Ovary (tissue), 9 donors: Measurements from ENCODE around the gene APIP. TPM values are rescaled to one million over a fixed set of nuclear protein-coding genes. Genes with fewer than 3 reads are reported as not detected.

Source experiments
- DNase-seq, 5 donors: peaks; one replicate each; pipeline ENCODE4 v3.0.0-alpha.2; 2019 to 2020
- H3K27ac ChIP-seq, 2 donors: fragments of 200-600 bp; one replicate each; pipeline versions ENCODE4 v1.5.1 to v1.8.0; 2019 to 2022
- H3K27me3 ChIP-seq: fragments of 200-600 bp; one replicate; pipeline ENCODE4 v1.8.0; 2022
- H3K36me3 ChIP-seq: fragments of 200-600 bp; sonication (generic); one replicate; pipeline ENCODE4 v1.5.1; 2019
- H3K4me1 ChIP-seq: one replicate; pipeline ENCODE4 v1.8.1; 2013; ENCODE audit warnings: mild to moderate bottlenecking, moderate library complexity; ENCODE audit not compliant: insufficient read depth
- H3K4me3 ChIP-seq: fragments of 200-600 bp; sonication (generic); one replicate; pipeline ENCODE4 v1.5.1; 2017
- H3K9me3 ChIP-seq, 2 donors: fragments of 200-600 bp in 1 of 2; sonication (generic) in 1 of 2; one replicate each; pipeline versions ENCODE4 v1.5.1 to v1.8.1; 2013 to 2019; ENCODE audit warnings: mild to moderate bottlenecking in 1 of 2, moderate library complexity in 1 of 2
- CTCF ChIP-seq, 3 donors: fragments of 450-650 bp in 2 of 3; fragments of 200-600 bp in 1 of 3; IDR thresholded peaks; one replicate each; pipeline versions ENCODE4 v1.5.1 to v1.8.0; 2016 to 2022; ENCODE audit warnings: antibody characterized with exemption in 3 of 3, mild to moderate bottlenecking in 1 of 3
- EP300 ChIP-seq: sonication (generic); formaldehyde crosslinking; IDR thresholded peaks from one replicate; pipeline ENCODE4 v1.6.1; 2017; ENCODE audit warnings: antibody characterized with exemption
- POLR2A ChIP-seq: fragments of 450-650 bp; IDR thresholded peaks from one replicate; pipeline ENCODE4 v1.6.1; 2017; ENCODE audit warnings: antibody characterized with exemption, mild to moderate bottlenecking, moderate library complexity
- WGBS, 3 donors: extraction: QIAGEN DNeasy Blood & Tissue Kit in 1 of 3; methylation state at CpG; one replicate each; pipeline versions ENCODE4 v1.1.5 to v1.1.7; 2013 to 2017; 5-methylcytosine and 5-hydroxymethylcytosine counted together
- intact Hi-C, 4 donors: fragments of 100-400 bp; cut with DNase I; formaldehyde crosslinking; loops; one replicate each; pipeline versions ENCODE4 v1.11.0 to v1.15.1; 2022 to 2023
- polyA plus RNA-seq, 2 donors: library from polyadenylated mRNA; stranded (reverse); fragments of 200-250 nt in 1 of 2; fragments of 350-450 nt in 1 of 2; fragmentation: Illumina TruSeq in 1 of 2; extraction: RNeasy Lipid Tissue Mini Kit (QIAGEN cat#74804) in 1 of 2; gene quantifications; one replicate each; pipeline ENCODE4 v1.2.3, GENCODE V29; 2013 to 2014
- total RNA-seq, 7 donors: library from RNA; depleted of rRNA in 2 of 7; stranded (reverse); fragments of >200 nt in 2 of 7; fragmentation: NEBNext Ultra II Directional in 3 of 7; extraction: Animal tissue kit (Norgen Biotek cat#: 25700) in 3 of 7; gene quantifications; one replicate each; pipeline versions ENCODE4 v1.1.0 to v1.2.4, GENCODE V29; 2016 to 2023
- donor health status: DM: no; HTN: no; CAD: no; lungs with moderate emphysema.
- donor health status: DM: no; HTN: no; CAD: no.
- donor health status: Bipolar disorder and iron deficiency.
- donor health status: DM: yes; HTN: yes; CAD: no.
- donor health status: DM: no; HTN: no; CAD: no.
- donor health status: DM: yes; HTN: yes; CAD: no.

The APIP gene
- total and polyA plus RNA-seq, 9 donors, result 20.5 to 27.6 (median 24.1) TPM

- WGBS, 3 donors, result 44 to 72% (median 57%) methylated on average over 2 of the region's 2 CpGs
- Histone ChIP-seq H3K4me3 (no peak overlapping the region), H3K36me3 (no peaks in the 10 kb centered on the region), H3K4me1 (no peaks in the 10 kb centered on the region), H3K9me3 (no peaks in the 10 kb centered on the region), H3K27ac (no peak overlapping the region), H3K27me3 (no peaks in the 10 kb centered on the region)
- no peak for DNase-seq
- intact Hi-C loops, result no loop called here
- no peak for TF ChIP-seq POLR2A
These were observed 56.7 kb downstream of the APIP start for GRCh38 chr11:34859496-34859895.

GRCh38 chr11:34857463-34857862 is 58.7 kb downstream of the APIP start:
- no peak overlapping the region for H3K27ac ChIP-seq
- intact Hi-C loops, result no loop called here
- H3K4me3 ChIP-seq, result no peak overlapping the region
- no peaks in the 10 kb centered on the region for H3K27me3 ChIP-seq
- TF ChIP-seq EP300 (no peak), CTCF (IDR thresholded peaks at IDR 0.05) (no peak), POLR2A (no peak)
- no peak for DNase-seq
- 37 to 84% (median 55%) methylated on average over 2 of the region's 2 CpGs for WGBS, 3 donors
- H3K9me3 ChIP-seq, result no peaks in the 10 kb centered on the region
- H3K4me1 ChIP-seq, result no peaks in the 10 kb centered on the region
- no peaks in the 10 kb centered on the region for H3K36me3 ChIP-seq

DNA sequence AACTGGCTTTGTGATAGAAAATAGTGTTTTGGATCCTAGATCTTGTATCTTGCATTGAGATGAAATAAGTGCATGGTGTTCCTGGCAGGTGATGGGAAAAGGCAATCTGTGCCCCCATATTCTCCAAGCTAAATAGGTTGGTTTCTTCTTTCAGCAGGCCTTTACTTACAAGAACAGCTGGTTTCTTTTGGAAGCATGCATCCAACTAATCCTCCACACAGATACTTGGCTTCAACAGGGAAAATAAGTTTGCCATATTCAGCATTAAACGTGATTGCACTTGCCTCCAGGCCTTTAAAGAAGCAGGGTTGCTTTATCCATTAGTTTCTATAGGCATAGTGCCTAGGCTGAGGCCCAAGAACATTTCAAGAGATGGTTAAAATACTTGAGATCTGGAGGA is 59.9 kb downstream of the APIP start:
- H3K4me3 ChIP-seq, result no peak overlapping the region
- H3K9me3 ChIP-seq, result no peaks in the 10 kb centered on the region
- WGBS, 3 donors, result 22 to 44% (median 33%) methylated on average over 1 of the region's 1 CpG

GRCh38 chr11:34855754-34856095 is 60.5 kb downstream of the APIP start:
- Histone ChIP-seq H3K9me3 (no peaks in the 10 kb centered on the region), H3K27ac (no peak overlapping the region), H3K36me3 (no peaks in the 10 kb centered on the region), H3K4me1 (no peaks in the 10 kb centered on the region), H3K4me3 (no peak overlapping the region), H3K27me3 (no peaks in the 10 kb centered on the region)
- 71 to 78% (median 78%) methylated on average over 3 of the region's 3 CpGs for WGBS, 3 donors
- intact Hi-C loops, result no loop called here
- DNase-seq, result no peak
- no peak for TF ChIP-seq EP300
- no peak for TF ChIP-seq POLR2A
- TF ChIP-seq CTCF (IDR thresholded peaks at IDR 0.05), result no peak

More for the DNA sequence above, 59.9 kb downstream of the APIP start:
- intact Hi-C loops, result no loop called here
- H3K27ac ChIP-seq, result no peak overlapping the region
- no peaks in the 10 kb centered on the region for H3K4me1 ChIP-seq
- TF ChIP-seq CTCF (IDR thresholded peaks at IDR 0.05) (no peak), EP300 (no peak), POLR2A (no peak)
- no peaks in the 10 kb centered on the region for H3K36me3 ChIP-seq
- H3K27me3 ChIP-seq, result no peaks in the 10 kb centered on the region
- no peak for DNase-seq

GRCh38 chr11:34855021-34855753 is 61.0 kb downstream of the APIP start:
- Histone ChIP-seq H3K9me3 (no peaks in the 10 kb centered on the region), H3K4me3 (no peak overlapping the region), H3K36me3 (no peaks in the 10 kb centered on the region), H3K27me3 (no peaks in the 10 kb centered on the region), H3K27ac (no peak overlapping the region), H3K4me1 (no peaks in the 10 kb centered on the region)
- intact Hi-C loops, result no loop called here
- TF ChIP-seq EP300 (no peak), POLR2A (no peak), CTCF (IDR thresholded peaks at IDR 0.05) (no peak)
- WGBS, 3 donors, result 91 to 94% (median 93%) methylated on average over 5 of the region's 5 CpGs
- no peak for DNase-seq
